Measurements from ENCODE around the gene HOXC9.

Gene HOXC9

GRCh38 chr12:54002915-54003389, 3.0 kb downstream of the HOXC9 start:
- no peak for DNase-seq

GRCh38 chr12:54003625-54004024, 3.7 kb downstream of the HOXC9 start:
- DNase-seq: no peak

GRCh38 chr12:54004063-54004840, 4.3 kb downstream of the HOXC9 start:
- no peak for DNase-seq

GRCh38 chr12:54004841-54005530, 5.0 kb downstream of the HOXC9 start:
- no peak for DNase-seq

GRCh38 chr12:54005531-54005852, 5.5 kb downstream of the HOXC9 start:
- no peak for DNase-seq

- no peak for DNase-seq
Observed at GRCh38 chr12:54005853-54006558, 6.0 kb downstream of the HOXC9 start.

- DNase-seq: no peak
Observed at GRCh38 chr12:54006559-54007220, 6.7 kb downstream of the HOXC9 start.

GRCh38 chr12:54007538-54008259, 7.7 kb downstream of the HOXC9 start:
- no peak for DNase-seq

- no peak for DNase-seq
Observed at GRCh38 chr12:54008260-54008552, 8.2 kb downstream of the HOXC9 start.

- DNase-seq: no peak
Observed at GRCh38 chr12:54009171-54010052, 9.5 kb downstream of the HOXC9 start.

GRCh38 chr12:54010053-54010971, 10.4 kb downstream of the HOXC9 start:
- DNase-seq: no peak

GRCh38 chr12:54010972-54011664, 11.2 kb downstream of the HOXC9 start:
- DNase-seq: no peak

GRCh38 chr12:54011665-54012532, 11.9 kb downstream of the HOXC9 start:
- no peak for DNase-seq

- no peak for DNase-seq
Observed at GRCh38 chr12:54012631-54013409, 12.9 kb downstream of the HOXC9 start.

GRCh38 chr12:54014377-54015017, 14.5 kb downstream of the HOXC9 start:
- DNase-seq: no peak

- DNase-seq: no peak
Observed at GRCh38 chr12:54015018-54015931, 15.3 kb downstream of the HOXC9 start.

Measured in NCI-H1436 treated with DMSO at 0.1 percent for 48 hours (cell line).